ENCODE measurements around the gene ZFHX3.

ZFHX3 gene

DNA sequence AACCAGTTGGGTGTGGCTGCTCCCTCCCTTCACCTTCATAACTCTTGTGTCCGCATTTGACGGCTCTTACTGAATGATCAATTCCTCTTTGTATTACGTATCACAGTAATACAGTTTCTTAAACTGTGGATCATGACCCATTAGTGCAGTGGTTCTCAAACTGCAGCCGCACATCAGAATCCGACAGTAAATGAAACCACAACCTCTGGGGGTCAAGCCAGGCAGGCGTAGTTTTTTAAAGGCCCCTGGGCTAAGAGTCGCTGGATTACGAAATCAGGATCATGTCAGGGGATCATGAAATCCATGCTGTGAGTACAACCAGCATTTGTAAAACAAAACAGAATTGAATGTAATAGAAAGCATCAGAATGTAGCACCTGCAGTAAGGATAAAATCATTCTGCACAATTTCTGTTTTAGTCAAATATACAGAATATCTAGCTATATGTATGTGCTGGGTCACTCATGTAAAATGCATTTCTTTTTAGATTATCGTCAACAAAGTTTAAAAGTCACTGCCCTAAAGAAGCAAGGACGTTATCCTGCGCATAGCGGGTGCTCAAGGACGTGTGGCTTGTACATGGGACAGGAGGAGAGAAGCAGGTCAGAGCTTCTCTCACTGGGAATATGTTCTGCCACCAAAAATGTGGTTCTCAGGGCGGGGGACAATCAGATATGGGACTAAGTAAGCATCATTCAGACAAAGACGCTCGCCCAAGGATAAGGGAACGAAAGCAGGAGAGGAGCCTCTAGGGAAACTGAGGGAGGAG is 113.1 kb downstream of the ZFHX3 start:
- DNase-seq = no peak

DNA sequence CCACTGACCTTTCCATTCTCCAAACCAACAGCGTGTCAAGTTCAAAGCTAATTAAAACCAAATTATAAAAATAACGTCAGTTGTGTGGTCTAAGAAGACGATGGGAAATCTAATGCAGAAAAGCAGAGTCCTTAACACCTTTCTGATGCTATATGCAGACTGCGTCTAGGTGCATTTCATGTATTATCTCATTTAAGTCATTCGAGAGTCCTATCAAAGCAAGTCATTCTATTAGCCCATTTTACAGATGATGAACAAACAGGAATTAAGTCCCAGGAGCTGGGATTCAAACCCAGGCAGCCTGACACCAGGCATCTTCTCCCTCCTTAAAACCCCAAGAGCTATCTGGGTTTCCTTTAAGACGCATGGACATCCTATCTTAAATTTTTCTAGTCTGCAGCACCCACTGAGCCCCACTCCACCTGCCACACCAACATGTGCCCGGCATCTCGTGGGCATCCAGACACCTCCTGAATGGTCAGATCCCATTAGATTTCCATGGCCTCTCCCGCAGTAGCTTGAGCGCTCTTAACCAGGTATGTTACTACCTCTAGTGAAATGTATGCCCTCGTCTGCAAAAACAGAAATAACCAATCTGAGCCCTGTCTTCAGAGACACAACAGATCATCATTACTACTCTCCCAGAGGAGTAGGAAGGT is 115.1 kb downstream of the ZFHX3 start:
- no peak for DNase-seq

DNA sequence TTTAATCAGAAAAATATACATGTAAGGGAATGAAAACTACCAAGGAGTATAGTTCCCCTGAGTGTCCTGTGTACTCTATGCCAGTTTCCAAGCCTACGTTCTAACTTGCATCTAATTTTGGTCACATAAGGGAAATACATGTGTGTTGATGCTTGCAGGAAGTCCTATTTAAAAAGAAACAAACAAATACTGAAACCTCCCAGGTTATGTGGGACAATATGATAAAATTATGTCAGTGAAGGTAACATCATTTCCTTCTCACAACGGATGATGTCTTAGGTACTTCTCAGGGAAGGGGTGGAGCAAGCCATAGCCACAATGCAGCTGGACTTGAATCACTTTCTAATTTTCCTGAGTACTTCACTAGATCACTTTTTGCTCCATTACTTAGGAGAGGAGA is 115.9 kb downstream of the ZFHX3 start:
- no peak for DNase-seq

DNA sequence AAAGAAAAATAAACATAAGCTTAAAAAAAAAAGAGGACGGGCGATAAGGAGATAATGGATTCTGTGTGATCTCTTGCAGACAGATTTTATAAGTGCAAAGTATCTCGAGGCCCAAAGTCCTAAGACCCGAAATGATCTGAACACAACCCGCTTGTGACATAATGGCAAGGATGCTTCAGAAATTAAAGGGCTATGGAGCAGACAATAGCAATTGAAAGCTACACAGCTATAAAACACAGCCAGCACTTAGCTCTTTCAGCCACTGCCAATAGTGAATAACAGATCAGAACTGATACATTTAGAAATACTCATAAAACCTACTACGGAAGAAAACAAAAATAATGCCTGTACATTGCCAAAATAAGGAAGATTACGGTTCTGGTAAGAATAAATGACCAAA is 117.5 kb downstream of the ZFHX3 start:
- DNase-seq = no peak

DNA sequence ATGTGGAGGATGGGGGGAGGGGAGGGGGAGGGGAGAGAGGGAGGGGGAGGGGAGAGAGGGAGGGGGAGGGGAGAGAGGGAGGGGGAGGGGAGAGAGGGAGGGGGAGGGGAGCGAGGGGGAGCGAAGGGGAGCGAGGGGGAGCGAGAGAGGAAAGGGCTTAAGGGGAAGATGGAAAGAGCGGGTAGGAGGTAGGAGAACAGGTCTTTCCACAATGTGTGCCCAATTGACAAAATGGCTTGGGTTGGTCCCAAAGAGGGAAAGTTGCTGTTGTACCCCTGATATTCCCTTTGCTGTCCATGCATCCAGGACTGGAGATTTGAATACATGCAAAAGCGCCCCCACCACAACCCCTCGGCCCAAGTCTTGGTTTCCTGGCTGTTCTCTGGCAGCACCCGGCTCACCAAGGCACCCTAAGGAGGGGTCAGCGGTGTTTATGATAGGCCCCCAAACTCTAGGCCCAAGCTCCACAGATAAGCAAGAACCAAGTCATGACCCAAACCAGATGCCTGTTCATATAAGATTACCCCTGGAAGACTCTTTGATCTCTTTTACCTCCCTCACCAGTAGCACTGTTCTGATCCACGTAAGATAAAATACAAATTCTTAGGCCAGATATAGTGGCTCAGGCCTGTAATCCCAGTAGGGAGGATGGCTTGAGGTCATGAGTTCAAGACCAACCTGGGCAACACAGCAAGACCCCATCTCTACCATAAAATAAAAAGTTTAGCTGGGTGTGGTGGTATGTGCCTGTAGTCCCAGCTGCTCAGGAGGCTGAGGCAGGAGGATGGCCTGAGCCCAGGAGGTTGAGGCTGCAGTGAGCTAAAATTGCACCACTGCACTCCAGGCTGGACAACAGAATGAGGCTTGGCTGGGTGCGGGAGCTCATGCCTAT is 119.6 kb downstream of the ZFHX3 start:
- no peak for DNase-seq

DNA sequence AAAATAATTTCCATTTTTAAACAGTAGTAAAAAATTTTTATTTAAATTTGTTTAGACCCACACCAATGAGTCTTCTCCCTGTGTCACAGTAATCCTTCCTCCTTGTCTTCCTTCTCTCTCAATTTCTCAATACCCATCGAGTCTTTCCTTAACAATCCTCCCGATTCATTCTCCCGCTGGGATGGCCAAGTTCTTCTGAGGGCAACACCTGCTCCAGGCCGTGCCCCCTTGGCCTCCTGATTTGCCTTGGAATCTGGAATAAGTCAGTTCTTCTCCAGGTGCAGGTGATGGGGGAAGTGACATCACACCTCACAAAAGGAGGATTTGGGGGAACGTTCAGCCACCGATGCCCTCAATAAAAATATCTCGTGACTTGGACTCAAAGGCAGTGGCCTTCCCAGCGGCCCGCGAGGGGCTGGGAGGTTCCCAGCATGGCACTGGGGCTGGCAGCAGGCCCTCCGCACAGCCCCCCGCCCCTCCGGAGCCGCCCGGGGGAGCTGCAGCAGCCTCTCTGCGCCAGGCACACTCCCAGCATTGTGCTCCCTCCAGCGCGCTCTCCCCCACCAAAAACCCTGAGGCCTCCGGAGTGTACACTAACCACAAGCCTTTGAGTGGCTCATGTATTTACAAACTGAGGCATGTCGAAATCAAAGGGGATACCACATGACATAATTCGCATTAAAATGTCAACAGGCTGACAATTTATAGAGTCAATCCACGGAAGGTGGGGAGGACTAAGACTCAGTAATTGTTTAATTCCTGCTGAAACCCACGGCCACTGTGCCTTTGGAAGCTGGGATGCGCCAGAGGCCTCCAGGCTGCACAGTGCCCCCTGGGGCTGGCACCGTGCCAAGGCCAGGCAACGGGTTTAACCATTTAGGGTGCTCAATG is 120.5 kb downstream of the ZFHX3 start:
- peak in 6 of 56 donors; percentile 11 to 52 (median 17) for DNase-seq

DNA sequence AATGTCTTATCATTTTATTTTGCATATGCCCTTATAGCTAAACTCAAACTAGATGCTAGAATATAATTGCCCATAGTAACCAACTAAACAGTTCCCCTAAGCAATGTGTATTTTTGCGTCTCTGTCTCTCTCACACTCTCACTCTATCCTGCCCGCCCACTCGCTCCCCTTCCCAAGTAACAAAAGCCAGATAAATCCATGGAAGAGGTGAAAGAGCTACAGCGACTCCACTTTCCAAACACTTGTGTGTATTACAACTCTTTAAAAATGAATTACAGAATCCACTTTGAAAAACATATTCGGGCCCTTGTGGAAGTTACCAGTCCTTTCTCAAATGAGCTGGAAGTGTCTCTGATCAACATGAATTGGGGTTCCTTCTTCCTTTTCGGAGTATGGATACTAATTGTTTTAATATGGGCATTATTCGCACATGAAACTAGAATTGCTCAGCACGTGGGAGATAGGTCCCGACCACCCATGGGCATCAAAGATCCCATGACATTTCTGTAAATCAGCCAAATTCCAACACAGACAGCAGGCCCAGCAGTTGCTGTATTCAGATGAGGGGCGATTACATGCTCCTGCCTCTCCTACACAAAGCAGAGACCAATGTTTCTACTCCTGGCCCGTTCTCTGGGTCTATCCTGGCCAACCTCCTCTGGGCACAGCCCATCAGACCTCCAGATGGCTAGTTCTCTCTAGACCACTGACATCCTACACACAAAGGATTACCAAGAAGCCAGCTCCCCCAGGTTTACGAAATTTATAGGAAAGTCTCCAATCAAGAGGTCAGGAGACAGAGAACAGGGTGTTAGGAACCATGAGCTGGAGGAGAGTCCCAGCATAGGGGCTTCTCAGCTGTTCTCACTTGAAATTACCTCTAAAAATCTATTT is 121.5 kb downstream of the ZFHX3 start:
- DNase-seq = no peak

DNA sequence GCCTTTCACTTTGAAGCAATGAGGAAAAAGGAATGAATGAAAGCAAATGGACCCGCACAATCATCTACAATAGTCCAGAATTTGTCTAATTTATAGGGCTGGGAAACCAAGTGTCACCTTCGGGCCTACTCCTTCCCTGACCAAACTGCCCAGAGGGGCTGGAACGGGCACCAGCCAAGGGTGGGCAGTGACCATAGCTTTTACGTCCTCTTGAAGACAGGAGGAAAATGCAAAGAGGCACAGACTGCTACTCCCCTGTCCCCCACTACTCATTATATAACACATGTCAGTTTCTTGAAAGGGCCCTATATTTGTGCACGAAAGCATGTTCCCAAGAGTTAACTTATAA is 122.3 kb downstream of the ZFHX3 start:
- DNase-seq = no peak

DNA sequence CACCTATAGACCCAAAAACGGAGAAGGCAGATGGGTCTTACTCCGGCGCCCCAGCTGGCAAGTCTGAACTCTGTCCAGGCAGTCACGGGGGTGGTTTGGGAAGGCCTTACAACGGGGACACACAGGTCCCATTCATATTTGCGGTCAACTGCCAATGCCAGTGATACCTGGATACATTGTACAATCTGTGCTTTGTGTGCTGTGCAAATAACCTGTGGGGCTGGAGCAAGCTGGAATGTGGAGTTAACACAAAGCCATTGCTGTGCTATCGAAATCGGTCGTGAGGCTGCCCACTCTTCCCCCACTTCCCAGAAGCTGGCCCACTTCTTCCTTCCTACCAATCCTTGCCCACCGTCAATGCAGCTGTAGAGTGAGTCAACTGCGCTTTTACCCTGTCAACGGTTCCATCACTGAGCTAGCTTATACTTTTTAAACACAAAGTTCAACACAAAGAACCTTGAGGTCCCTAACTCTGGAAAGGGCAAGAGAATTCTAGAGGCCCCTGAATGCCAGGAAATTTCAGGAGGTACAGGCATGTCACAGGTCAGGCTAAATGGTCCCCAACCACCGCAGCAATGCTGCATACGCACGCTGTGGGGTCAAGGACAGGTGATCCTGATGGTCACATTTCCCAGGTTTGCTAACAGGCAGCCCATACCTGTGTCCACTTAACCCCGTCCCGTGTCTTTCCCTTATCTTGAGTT is 122.8 kb downstream of the ZFHX3 start:
- DNase-seq = no peak

DNA sequence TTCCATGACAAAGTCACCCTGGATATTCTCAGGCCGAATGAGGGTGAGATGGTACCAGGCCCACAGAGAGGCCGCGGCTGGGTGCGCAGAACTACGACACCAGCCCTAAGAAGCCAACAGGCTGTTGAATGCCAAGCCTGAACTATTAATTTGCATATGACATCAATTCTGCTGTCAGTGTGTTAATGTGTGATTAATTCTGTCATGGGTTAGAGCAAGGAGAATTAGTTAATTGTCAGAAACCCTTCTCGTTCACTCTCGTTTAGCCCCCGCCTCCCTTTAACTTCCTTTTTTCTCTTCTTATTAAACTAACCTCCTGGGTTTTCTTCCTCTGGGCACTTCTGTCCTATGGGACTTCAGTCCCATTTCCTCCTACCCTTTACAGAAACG is 123.4 kb downstream of the ZFHX3 start:
- no peak for DNase-seq

DNA sequence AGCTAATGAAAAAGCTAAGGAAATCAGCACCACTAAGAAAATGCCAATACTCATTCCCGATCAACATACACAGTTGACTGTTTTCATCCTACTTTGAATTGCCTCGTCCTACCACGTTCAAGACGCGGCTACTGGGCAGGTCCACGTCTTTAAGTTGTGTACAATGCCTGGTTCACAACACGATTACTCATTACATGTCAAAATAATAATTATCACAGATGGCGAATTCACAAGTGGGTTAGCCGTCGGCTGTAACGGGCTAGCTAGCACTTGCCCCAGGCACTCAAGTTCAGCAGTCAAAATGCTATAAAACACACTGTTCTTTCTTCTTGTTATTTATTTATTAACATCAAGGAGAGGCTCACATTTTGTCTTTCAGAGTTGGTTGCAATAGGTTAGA is 124.2 kb downstream of the ZFHX3 start:
- no peak for DNase-seq

DNA sequence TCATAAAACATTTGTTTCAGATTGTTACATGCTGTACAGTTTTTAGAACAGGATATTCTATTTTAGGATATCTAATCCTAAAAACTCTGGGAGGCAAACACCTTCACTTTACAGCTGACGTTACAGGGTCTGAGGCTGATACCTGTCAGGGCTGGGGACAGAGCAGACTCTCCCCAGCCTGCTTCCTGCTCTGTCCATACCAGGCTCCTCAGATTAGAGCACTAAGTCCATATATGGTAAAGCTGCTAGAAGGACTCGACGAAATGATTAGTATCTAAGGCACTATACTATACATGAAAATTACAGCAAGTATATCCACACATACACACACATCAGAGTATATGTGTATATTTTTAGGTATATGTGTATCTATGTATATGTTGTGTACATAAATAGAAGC is 125.2 kb downstream of the ZFHX3 start:
- no peak for DNase-seq

DNA sequence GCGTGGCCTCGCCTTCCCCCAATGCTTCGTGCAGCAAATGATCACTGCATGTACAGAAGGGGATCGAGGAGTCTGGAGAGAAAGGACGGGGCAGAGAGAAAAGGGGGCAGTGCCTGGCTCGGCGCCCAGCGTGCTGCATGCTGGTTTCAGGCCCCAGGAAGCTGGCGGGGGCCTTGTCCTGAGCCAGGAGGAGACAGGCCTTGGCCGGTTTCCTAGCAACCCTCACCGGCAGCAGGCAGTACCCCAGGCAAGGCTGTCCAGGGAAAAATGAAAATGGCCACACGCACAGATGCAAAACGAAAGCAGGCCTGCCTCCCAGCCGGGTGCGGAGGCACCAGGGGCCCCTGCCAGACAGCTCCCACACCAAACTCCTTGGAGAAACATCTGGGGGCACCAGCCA is 126.3 kb downstream of the ZFHX3 start:
- peak in 43 of 56 donors; percentile 6 to 79 (median 37) for DNase-seq

DNA sequence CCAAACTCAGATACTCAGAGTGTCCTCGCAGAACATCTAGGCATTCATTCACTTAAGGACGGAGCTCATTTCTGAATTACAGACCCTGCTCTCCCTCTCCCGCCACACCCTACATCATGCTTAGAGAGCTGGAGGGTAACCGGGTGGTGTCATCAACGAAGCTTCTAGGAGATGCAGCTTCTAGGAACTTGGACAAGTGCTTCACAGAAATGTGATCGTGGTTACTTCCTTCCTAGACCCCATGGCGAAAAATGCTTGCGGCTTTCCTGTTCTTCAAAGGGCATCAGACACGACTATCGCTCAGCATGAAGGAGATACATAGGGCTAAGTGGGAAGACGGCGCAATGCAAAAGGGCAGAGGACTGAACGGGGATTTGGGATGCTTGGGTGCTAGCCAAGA is 126.8 kb downstream of the ZFHX3 start:
- no peak for DNase-seq

DNA sequence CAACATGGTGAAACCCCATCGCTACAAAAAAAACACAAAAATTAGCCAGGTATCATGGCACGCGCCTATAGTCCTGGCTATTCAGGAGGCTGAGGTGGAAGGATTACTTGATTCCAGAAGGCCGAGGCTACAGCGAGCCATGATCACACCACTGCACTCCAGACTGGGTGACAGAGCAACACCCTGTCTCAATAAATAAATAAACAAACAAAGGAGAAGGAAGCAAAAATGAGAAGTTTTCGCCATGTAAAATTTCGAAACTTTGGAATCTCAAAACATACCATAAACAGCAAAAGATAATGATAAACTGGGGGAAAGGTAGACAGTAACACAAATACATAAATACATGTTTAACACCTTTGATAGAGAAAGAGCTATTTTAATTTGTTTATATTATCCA is 130.9 kb downstream of the ZFHX3 start:
- no peak for DNase-seq

DNA sequence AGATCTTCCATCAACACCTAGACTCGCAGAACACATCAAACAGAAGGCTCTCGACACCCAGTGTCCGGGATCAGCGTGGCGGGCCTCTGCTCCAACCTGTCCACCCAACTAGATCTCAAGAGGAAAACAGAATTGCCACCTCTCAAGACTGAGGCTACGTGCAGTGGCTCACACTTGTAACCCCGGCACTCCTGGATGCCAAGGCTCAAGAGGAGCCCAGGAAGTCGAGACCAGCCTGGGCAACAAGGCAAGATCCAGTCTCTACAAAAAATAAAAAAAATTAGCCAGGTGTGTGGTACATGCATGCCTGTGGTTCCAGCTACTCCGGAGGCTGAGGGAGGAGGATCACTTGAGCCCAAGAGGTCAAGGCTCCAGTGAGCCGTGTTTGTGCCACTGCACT is 132.6 kb downstream of the ZFHX3 start:
- no peak for DNase-seq

DNA sequence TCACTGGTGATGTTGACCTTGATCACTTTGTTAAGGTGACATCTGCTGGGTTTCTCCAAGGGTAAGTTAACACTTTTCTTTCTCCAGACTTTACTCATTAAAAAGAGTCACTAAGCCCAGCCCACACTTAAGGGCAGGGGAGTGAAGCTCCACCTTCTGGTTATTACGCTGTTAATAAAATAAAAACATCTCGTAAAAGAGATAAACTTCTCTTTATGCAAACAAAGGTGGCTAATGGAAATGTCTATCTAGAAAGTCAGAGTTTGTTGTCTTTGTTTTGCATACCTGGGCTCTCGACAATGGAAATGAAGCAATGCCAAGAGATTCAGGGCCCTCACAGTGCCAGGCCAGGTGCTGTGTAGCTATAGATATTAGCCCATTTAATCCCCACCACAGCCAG is 134.4 kb downstream of the ZFHX3 start:
- DNase-seq = no peak

DNA sequence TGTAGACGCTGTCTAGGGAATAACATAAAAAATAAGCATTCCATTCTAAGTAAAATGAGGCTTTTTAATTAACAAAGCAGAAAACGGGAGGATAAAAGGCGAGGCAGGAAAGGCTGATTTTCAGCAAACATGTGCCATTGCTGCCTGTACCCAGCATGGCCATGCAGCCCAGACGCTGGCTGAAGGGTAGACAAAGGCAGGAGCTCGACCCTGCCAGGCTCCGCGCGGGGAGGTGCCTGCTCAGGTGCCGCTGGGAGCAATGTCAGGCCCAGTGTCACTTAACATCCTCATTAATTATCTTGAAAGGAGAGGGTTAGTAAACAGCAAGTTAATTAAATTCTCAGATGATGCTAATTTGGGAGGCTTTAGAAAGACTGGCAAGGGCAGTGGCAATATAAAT is 136.0 kb downstream of the ZFHX3 start:
- DNase-seq = no peak

DNA sequence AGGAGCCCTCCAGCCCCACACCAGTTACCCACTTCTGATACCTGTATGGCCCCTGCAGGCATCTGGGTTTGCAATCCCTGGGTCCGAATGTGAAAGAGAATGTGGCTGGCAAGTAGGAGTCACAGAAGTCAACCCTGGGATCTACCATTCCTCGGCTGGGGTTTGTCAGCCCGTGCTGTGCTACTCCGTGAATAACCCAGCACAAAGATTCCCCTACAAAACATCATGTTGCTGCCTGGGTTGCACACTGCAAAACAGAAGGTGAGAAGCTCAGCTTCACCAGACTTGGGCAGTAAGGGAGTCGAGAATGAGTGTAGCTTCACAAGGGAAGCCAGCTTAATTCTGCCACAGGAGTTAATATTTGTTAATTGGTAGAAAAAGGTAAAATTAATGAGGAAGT is 137.1 kb downstream of the ZFHX3 start:
- no peak for DNase-seq

DNA sequence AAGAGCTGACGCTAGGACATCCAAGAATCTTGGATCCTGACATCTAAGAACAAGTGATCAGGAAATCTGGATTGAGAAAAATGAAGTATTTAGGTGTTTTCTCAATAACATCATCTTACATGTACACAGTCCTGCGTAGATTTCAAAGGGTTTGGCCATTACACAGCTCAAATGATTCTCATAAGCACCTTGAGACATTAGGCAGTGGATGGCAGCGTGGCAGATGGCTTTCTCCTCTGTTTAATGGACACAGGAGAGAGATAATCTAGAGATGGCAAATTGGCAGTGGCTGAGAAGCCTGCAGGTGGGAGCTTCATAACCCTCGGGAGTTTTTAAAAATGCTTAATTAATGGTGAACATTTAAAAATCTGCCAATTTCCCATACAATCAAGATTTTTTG is 137.5 kb downstream of the ZFHX3 start:
- no peak for DNase-seq

Measured in nucleus accumbens (tissue), 56 donors.